Mammary epithelial cell (primary cell): Measurements from ENCODE around the gene RXRA.

Experiments
- EZH2 ChIP-seq: IDR thresholded peaks from 2 replicates; pipeline ENCODE4 v1.6.1; 2012; ENCODE audit warnings: low read length, inconsistent platforms, borderline replicate concordance
- TF ChIP-seq, protein P1 (sequence below), 2 donors: IDR thresholded peaks in 1 of 2; conservative IDR thresholded peaks in 1 of 2; 2 replicates each; pipeline ENCODE4 v1.5.1; 2011 to 2012; ENCODE audit warnings: inconsistent platforms in 2 of 2, low read length in 2 of 2, mild to moderate bottlenecking in 2 of 2, control low read depth in 1 of 2, low read depth in 1 of 2; ENCODE audit not compliant: insufficient read depth in 1 of 2; ENCODE audit errors: extremely low read depth in 1 of 2

DNA sequence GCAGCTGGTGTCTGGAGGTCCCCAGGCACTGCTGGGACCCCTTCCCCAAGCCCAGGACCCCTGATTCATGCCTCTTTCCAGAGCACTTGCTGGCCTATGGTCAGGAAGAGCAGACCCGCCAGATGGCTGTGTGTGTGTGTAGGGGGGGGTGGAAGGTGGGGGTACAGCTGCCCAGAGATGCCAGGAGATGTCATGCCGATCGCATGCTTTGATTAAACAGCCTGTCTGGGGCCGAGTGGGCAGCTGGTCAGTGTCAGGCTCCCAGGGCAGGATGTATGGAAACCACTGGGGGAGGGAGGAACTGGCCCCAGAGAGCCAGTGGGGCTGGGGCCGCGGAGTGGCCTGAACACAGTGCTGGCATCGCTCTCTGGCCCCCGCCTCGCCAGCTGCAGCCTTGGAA, 23.7 kb downstream of the RXRA start:
- no peak for TF ChIP-seq EZH2
- TF ChIP-seq, protein P1, sequence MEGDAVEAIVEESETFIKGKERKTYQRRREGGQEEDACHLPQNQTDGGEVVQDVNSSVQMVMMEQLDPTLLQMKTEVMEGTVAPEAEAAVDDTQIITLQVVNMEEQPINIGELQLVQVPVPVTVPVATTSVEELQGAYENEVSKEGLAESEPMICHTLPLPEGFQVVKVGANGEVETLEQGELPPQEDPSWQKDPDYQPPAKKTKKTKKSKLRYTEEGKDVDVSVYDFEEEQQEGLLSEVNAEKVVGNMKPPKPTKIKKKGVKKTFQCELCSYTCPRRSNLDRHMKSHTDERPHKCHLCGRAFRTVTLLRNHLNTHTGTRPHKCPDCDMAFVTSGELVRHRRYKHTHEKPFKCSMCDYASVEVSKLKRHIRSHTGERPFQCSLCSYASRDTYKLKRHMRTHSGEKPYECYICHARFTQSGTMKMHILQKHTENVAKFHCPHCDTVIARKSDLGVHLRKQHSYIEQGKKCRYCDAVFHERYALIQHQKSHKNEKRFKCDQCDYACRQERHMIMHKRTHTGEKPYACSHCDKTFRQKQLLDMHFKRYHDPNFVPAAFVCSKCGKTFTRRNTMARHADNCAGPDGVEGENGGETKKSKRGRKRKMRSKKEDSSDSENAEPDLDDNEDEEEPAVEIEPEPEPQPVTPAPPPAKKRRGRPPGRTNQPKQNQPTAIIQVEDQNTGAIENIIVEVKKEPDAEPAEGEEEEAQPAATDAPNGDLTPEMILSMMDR (conservative IDR thresholded peaks at IDR 0.05 in 1 of 2, IDR thresholded peaks at IDR 0.05 in 1 of 2; ENCODE audit: extremely low read depth in 1 of 2, insufficient read depth in 1 of 2, low read depth in 1 of 2, low read length in 2 of 2), result no peak
